HG03095 (cell line): Measurements from ENCODE around the gene TBCD.
"Not testable (repeated sequence)": the region's sequence is repeated elsewhere in the genome, so short reads cannot be mapped to it uniquely, and the experiment has no call there.

Experiments
- ATAC-seq: cut with Tn5 transposase; IDR thresholded peaks from one replicate; pipeline ENCODE4 v1.9.1; 2021; ENCODE audit warnings: moderate library complexity; ENCODE audit not compliant: unreplicated experiment

The TBCD gene

DNA sequence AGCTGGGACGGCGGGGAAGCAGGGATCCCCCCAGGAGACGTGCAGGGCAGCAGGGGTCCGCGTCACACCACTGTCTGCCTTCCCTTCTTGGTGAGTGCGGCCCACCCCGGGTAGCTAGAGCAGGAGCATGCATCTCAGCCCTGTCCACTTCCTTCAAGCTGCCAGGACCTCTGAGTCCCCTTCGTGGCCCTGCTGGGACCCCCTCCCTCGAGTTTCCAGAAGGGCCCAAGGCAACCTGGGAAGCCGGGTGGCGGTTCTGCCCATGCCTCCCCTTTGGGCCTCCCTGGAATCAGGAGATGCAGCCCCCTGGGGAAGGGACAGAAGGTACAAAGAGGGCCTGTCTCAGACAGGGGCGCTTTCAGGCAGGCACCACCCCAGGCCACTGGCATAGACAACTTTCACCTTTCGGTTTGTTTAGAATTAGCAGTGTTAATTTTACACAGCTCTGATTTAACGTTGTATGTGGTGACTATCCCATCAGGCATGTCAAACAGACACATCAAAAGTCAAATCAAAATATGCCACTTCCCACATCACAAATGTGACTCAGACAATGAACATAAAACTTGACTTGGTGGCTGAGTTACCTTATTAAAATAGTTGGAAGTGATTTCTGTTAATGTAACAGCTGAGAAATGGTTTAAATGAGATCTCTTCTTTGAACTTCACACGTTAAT, 233.0 kb downstream of the TBCD start:
- ATAC-seq: no peak

DNA sequence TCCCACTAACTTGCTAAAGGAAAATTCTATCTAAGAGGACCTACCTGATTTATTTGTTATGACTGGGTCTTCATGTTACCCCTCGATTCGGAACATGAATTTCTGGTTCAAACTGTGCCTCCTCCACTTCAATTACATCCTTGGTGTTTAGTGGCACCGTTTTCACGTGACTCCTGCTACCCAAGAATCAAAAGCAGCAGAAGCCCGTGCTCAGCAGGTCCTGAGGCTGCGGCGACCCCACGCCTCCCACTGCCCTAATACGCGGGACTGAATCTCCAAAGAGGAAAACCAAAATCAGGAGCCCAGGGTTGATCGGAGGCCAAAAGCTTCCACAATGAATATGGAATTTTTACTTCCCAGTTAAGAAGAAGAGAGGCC, 233.6 kb downstream of the TBCD start:
- no peak for ATAC-seq

DNA sequence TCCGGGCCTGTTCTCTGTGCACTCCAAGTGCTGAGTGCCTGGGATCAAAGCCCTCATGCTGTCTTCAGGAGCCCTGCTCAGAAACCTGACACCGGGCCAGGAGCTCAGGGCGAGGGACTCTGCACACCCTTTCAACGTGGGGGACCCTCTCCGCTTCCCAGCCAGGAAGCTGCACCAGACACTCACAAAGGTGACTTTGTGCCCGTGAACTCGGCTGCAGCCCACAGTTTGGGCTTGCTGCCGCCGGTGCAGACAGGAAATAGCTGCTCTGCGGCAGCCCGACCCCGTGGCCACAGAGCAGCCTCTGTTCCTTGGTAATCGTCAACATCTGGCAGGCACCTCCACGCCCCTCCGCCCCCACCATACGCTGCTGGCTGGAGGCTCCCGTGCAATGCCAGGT, 234.1 kb downstream of the TBCD start:
- ATAC-seq: no peak

GRCh38 chr17:82989051-82989450, 237.2 kb downstream of the TBCD start:
- not testable (repeated sequence) for ATAC-seq

DNA sequence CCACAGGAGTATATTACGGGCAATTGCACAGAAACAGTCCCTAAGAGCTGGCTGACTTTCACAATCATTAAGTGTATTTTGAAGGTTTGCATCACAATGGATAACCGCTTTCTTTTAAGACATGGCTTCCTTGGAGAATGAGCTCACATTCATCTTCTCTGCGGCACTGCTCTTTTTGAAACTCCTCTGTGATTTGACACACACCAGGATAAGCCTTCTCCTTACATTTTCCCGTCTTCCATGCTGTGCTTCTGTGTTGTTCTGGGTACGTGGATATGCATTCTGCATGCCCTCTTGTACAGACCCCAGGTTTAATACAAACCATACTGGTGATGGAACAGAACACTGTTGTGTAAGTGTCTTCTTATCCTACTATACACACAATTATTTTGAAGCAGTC, 238.0 kb downstream of the TBCD start:
- ATAC-seq: no peak

DNA sequence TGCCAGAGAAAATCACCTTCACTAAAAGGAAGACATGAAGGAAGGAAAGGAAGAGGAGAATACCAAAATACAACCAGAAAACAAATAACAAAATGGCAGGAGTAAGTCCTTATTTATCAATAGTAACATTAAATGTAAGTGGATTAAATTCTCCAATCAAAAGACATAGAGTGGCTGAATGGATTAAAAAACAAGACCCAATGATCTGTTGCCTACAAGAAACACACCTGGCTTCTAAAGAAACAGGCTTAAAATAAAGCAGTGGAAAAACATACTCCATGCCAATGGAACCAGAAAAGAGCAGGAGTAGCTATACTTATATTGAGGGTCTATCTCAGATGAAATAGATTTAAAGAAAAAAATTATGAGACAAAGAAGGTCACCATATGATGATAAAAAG, 241.1 kb downstream of the TBCD start:
- no peak for ATAC-seq
